Endothelial cell of umbilical vein (primary cell): Measurements from ENCODE around the gene TCP11L2. TPM values are rescaled to one million over a fixed set of nuclear protein-coding genes. Genes with fewer than 3 reads are reported as not detected.
"Not testable (repeated sequence)": the region's sequence is repeated elsewhere in the genome, so short reads cannot be mapped to it uniquely, and the experiment has no call there.

Experiments
- BruUV-seq: library from RNA; stranded (reverse); fragments of 400-500 nt; replicated peaks from 2 replicates; lab custom pipeline; 2021; lab: Mats Ljungman, UMichigan
- CTCF ChIA-PET: fragments of 300-600, 350-600 bp; sonication (Branson Sonifier 250); formaldehyde crosslinking; loops from one replicate; lab custom pipeline; 2021; ENCODE audit warnings: antibody characterized with exemption, inconsistent platforms; lab: Charles Lee
- POLR2A ChIA-PET: fragments of 300-600, 350-600 bp; sonication (Branson Sonifier 250); formaldehyde crosslinking; loops from one replicate; lab custom pipeline; 2021; ENCODE audit warnings: antibody characterized with exemption, inconsistent platforms; lab: Charles Lee
- DNase-seq: peaks from one replicate; pipeline ENCODE4 v3.0.0-alpha.2; 2011; ENCODE audit warnings: low read depth, low spot score
- FAIRE-seq: peaks from 2 replicates; lab custom pipeline; 2011; peaks lifted over from hg19 to GRCh38; lab: Jason Lieb, UNC
- H2AFZ ChIP-seq: 2 replicates; pipeline ENCODE4 v1.6.0; 2012; ENCODE audit warnings: low read depth, low read length, control low read depth, inconsistent platforms
- H3K27ac ChIP-seq: 2 replicates; pipeline ENCODE4 v1.5.1; 2011; ENCODE audit warnings: low read depth, mild to moderate bottlenecking, control low read depth, low read length, moderate library complexity; ENCODE audit not compliant: insufficient read depth
- H3K27me3 ChIP-seq, 2 experiments: 2 replicates each; pipeline versions ENCODE4 v1.6.0 to v1.6.1; 2011; ENCODE audit warnings: low read length in 2 of 2, mixed read lengths in 1 of 2; ENCODE audit not compliant: control insufficient read depth in 2 of 2, insufficient read depth in 2 of 2
- H3K36me3 ChIP-seq, 2 experiments: 2 replicates in 1 of 2; 3 replicates in 1 of 2; pipeline ENCODE4 v1.5.1; 2011; ENCODE audit warnings: low read length in 2 of 2, mild to moderate bottlenecking in 1 of 2, moderate library complexity in 1 of 2; ENCODE audit not compliant: control insufficient read depth in 2 of 2, insufficient read depth in 2 of 2; ENCODE audit errors: extremely low read depth in 1 of 2
- H3K4me1 ChIP-seq: 3 replicates; pipeline ENCODE4 v1.5.1; 2011; ENCODE audit warnings: mild to moderate bottlenecking, low read length; ENCODE audit not compliant: control insufficient read depth, insufficient read depth; ENCODE audit errors: extremely low read depth
- H3K4me2 ChIP-seq: 2 replicates; pipeline ENCODE4 v1.6.1; 2011; ENCODE audit warnings: low read length, control low read depth, mixed read lengths; ENCODE audit not compliant: insufficient read depth
- H3K4me3 ChIP-seq, 3 experiments: fragments of 200-600 bp in 1 of 3; sonication (generic), shearing (Covaris generic) in 1 of 3; replicated peaks in 1 of 3; 2 replicates each; pipeline ENCODE4 v1.5.1; 2011 to 2016; ENCODE audit warnings: control low read depth in 3 of 3, low read length in 3 of 3, mild to moderate bottlenecking in 2 of 3, inconsistent platforms in 1 of 3, low read depth in 1 of 3, moderate library complexity in 1 of 3; ENCODE audit not compliant: insufficient read depth in 1 of 3
- H3K79me2 ChIP-seq: 2 replicates; pipeline ENCODE4 v1.6.0; 2012; ENCODE audit warnings: low read length, inconsistent platforms; ENCODE audit not compliant: control insufficient read depth, insufficient read depth
- H3K9ac ChIP-seq: replicated peaks from 2 replicates; pipeline ENCODE3; 2011; ENCODE audit warnings: low read length, control low read depth; ENCODE audit not compliant: insufficient read depth; ENCODE audit errors: extremely low read depth
- H3K9me1 ChIP-seq: replicated peaks from 3 replicates; pipeline ENCODE4 v1.6.0; 2011; ENCODE audit warnings: mild to moderate bottlenecking, low read length; ENCODE audit not compliant: control insufficient read depth, insufficient read depth; ENCODE audit errors: extremely low read depth
- H3K9me3 ChIP-seq: replicated peaks from 2 replicates; pipeline ENCODE4 v1.5.1; 2012; ENCODE audit warnings: low read length, inconsistent platforms; ENCODE audit not compliant: control insufficient read depth, insufficient read depth
- H4K20me1 ChIP-seq: replicated peaks from 2 replicates; pipeline ENCODE3; 2011; ENCODE audit warnings: mild to moderate bottlenecking, low read length; ENCODE audit not compliant: control insufficient read depth, insufficient read depth; ENCODE audit errors: extremely low read depth
- CTCF ChIP-seq, 2 donors: IDR thresholded peaks; 1 replicate in 1 of 2; 2 replicates in 1 of 2; pipeline ENCODE4 v1.5.1; 2011; ENCODE audit warnings: low read length in 2 of 2, mild to moderate bottlenecking in 2 of 2, moderate library complexity in 2 of 2, control low read depth in 1 of 2, inconsistent platforms in 1 of 2, low read depth in 1 of 2; ENCODE audit not compliant: insufficient read depth in 1 of 2; ENCODE audit errors: extremely low read depth in 1 of 2
- EZH2 ChIP-seq: IDR thresholded peaks from 2 replicates; pipeline ENCODE4 v1.6.1; 2012; ENCODE audit warnings: borderline replicate concordance, low read depth, mild to moderate bottlenecking, moderate library complexity, low read length, inconsistent platforms; ENCODE audit not compliant: severe bottlenecking
- FOS ChIP-seq: IDR thresholded peaks from 2 replicates; pipeline ENCODE4 v1.6.1; 2011; ENCODE audit warnings: mild to moderate bottlenecking, low read length, moderate library complexity, borderline replicate concordance; ENCODE audit not compliant: insufficient read depth
- GATA2 ChIP-seq: IDR thresholded peaks from 2 replicates; pipeline ENCODE4 v1.7.0; 2011; ENCODE audit warnings: low read depth, mild to moderate bottlenecking, moderate library complexity, mixed read lengths, low read length; ENCODE audit not compliant: insufficient read length, insufficient read depth
- JUN ChIP-seq: IDR thresholded peaks from 2 replicates; pipeline ENCODE4 v1.6.1; 2011; ENCODE audit warnings: borderline replicate concordance, low read depth; ENCODE audit not compliant: insufficient read length, insufficient read depth
- MAX ChIP-seq: IDR thresholded peaks from 2 replicates; pipeline ENCODE4 v1.6.1; 2011; ENCODE audit not compliant: insufficient read depth, insufficient read length
- MYC ChIP-seq: IDR thresholded peaks from one replicate; pipeline ENCODE4 v1.6.1; 2011; ENCODE audit warnings: mild to moderate bottlenecking, low read depth, low read length
- POLR2A ChIP-seq: IDR thresholded peaks from 2 replicates; pipeline ENCODE4 v1.6.1; 2012; ENCODE audit warnings: low read depth, mild to moderate bottlenecking, control low read depth, low read length
- POLR2AphosphoS5 ChIP-seq: IDR thresholded peaks from 2 replicates; pipeline ENCODE4 v1.6.1; 2012; ENCODE audit warnings: low read depth, mild to moderate bottlenecking, control low read depth, low read length, moderate library complexity; ENCODE audit not compliant: insufficient read depth
- dilution Hi-C: fragments of 300-500 bp; cut with MboI; formaldehyde crosslinking; loops from one replicate; pipeline ENCODE4 v1.15.0; 2019; ENCODE audit warnings: low sequenced_read_pairs; ENCODE audit not compliant: extremely low pct_ligation_motif_present
- intact Hi-C: fragments of 100-400 bp; cut with micrococcal nuclease; formaldehyde crosslinking; loops from one replicate; pipeline ENCODE4 v1.10.0; 2022
- polyA plus RNA-seq, 4 experiments: library from polyadenylated mRNA; depleted of rRNA in 3 of 4; stranded (reverse) in 3 of 4; unstranded in 1 of 4; fragments of >200 nt; gene quantifications; 2 replicates each; pipeline versions ENCODE4 v1.2.1 to v1.2.3, GENCODE V29; 2011 to 2012; ENCODE audit warnings: missing spikeins in 1 of 4
- total RNA-seq: library from RNA; stranded (reverse); gene quantifications from 2 replicates; pipeline ENCODE4 v1.2.3, GENCODE V29; 2021

TCP11L2 gene
- total and polyA plus RNA-seq, 2 donors (not counting 3 experiments of a cell fraction or from before 2014, with no cell fraction given): 6.0 to 18.7 TPM

GRCh38 chr12:106311139-106311538, 8.6 kb downstream of the TCP11L2 start:
- H3K79me2 ChIP-seq: no peaks in the 10 kb centered on the region
- no peak overlapping the region for H3K4me2 ChIP-seq
- H3K36me3 ChIP-seq: no peaks in the 10 kb centered on the region
- H3K27ac ChIP-seq: no peak overlapping the region
- no peaks in the 10 kb centered on the region for H3K9me3 ChIP-seq
- no peak overlapping the region for H2AFZ ChIP-seq
- no peak overlapping the region for H3K4me3 ChIP-seq
- no TSS peak for BruUV-seq
- no peaks in the 10 kb centered on the region for H4K20me1 ChIP-seq
- H3K27me3 ChIP-seq: peaks cover 0 to 3% of the 10 kb centered on the region in 2 experiments
- dilution Hi-C loops (no loop called here), intact Hi-C loops (no loop called here)
- H3K4me1 ChIP-seq: peaks cover 2% of the 10 kb centered on the region
- TF ChIP-seq MYC: no peak
- no peak for TF ChIP-seq POLR2AphosphoS5
- TF ChIP-seq POLR2A: no peak
- TF ChIP-seq FOS: no peak
- no peak for TF ChIP-seq GATA2
- no peak for TF ChIP-seq JUN
- TF ChIP-seq MAX: no peak
- TF ChIP-seq EZH2: no peak
- no peak for TF ChIP-seq CTCF (IDR thresholded peaks at IDR 0.05; ENCODE audit: extremely low read depth in 1 of 2, insufficient read depth in 1 of 2, low read depth in 1 of 2, low read length in 2 of 2)
- no peak for FAIRE-seq
- no peak overlapping the region for H3K9ac ChIP-seq
- CTCF ChIA-PET: no interaction called here
- no peak for DNase-seq
- H3K9me1 ChIP-seq: no peaks in the 10 kb centered on the region
- POLR2A ChIA-PET: no interaction called here

- CTCF ChIA-PET: interaction anchor here (1.2 kb wide), 1 partner anchor 31 kb away, joined by 3 read pairs; no protein-coding TSS in a partner anchor
- H3K27ac ChIP-seq, H3K27me3 ChIP-seq, H3K4me2 ChIP-seq, H3K4me1 ChIP-seq, dilution Hi-C loops, H3K79me2 ChIP-seq, H3K4me3 ChIP-seq, POLR2A ChIA-PET, H4K20me1 ChIP-seq, FAIRE-seq, BruUV-seq, H3K9me3 ChIP-seq, H3K36me3 ChIP-seq, intact Hi-C loops, H3K9me1 ChIP-seq, H2AFZ ChIP-seq, DNase-seq, H3K9ac ChIP-seq: not testable (repeated sequence)
Measured at GRCh38 chr12:106313413-106313812, 10.9 kb downstream of the TCP11L2 start.
